DMS153 (cell line): Measurements from ENCODE around the gene LHX6.
A peak's percentile ranks its signal among the peaks of the same experiment; 100 is the strongest.

Source experiments
- DNase-seq: peaks from one replicate; lab custom pipeline; 2025; lab: John Stamatoyannopoulos, UW

Gene LHX6

DNA sequence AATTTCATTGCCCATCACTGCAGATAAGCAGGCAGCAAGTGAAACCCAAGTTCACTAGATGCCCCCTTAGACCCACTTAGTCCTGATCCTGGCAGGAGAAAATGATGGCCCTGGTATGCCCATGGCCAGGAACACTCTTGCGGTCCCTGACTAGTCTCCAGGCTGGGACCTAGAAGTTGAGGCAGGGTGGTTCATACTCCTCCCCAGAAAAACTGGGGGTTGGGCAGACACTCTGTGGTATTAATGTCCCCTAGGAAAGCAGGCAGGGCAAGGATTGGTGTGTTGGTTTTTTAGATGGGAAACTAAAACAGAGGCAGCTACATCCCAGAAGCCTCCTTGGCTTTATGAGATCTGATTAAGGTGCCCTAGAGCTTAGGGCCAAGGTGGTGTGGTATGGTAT lies 13.1 kb downstream of the LHX6 start:
- no peak for DNase-seq

DNA sequence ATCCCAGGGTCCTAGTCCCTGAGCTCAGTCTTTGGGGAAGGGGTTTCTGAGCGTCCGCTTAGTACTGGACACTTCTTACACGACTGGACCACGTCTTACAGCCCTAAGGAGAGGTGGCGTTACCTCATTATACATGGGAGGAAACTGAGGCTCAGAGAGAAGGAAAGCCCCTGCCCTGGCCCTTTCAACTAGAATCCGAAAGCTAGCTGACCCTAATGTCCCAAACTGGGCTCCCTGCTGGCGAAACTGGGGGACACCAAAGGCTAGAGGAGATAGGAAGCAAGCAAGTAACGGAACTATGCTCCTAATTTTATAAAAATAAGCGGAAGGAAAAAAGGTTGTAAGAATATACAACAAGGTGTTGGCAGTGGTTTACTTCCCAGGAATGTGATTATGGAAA lies 14.2 kb downstream of the LHX6 start:
- DNase-seq: no peak

DNA sequence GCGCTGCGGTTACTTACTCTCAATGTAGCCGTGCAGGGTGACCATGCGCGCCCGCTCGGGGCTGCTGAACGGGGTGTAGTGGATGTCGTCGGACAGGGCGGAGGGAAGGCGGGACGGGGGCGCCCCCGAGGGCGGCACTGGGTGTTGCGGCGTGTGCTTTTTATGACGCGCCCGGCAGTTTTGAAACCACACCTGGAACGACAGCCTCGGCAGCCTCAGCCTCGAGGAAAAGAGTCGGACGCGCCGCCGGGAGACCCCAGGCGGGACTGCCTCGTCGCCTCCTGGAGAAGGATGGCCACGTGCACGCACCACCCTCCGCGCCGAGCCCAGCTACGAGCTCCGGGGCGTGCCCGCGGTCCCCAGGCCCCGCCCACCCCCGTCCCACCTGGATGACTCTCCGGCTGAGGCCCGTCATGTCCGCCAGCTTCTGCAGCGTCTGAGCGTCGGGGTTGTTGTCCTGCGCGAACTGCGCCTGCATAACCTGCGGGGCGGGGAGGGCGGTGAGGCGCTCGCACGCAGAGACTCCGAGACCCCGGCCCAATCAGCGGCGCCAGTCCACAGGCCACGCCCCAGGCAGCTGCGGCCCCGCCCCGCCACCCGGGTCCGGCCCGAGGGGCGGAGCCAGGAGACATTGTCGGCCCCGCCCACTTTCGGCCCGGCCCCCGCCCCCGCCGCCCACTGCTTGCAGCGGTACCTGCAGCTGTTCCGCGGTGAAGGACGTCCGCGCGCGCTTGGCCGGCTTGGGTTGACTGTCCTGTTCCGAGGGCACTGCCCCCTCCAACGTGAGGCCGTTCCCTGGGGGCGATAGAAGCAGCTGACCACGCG lies 15.0 kb downstream of the LHX6 start:
- DNase-seq: peak; percentile 81

- DNase-seq: no peak
Measured at GRCh38 chr9:122213102-122213588, 15.6 kb downstream of the LHX6 start.

GRCh38 chr9:122212473-122213004 lies 16.2 kb downstream of the LHX6 start:
- DNase-seq: no peak

DNA sequence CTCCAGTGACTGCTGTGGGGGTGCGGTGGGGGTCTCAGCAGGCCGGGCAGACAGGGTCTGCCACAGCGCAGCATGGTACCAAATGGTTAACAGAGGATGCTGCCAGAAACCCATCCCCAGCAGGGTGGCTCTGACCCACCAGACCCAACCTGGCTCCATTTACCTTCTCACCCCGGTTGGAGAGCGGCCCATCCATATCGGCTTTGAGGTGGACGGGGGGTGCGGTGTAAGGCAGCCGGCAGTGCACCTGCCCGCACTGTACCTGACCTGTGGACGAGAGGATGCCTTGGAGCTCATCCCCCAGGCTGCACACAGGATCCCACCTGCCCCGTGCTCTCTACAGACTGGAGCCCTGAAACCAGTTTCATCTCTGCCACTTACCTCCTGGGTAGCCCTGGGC lies 19.3 kb downstream of the LHX6 start:
- DNase-seq: no peak

GRCh38 chr9:122207096-122207495 lies 21.7 kb downstream of the LHX6 start:
- DNase-seq: no peak

DNA sequence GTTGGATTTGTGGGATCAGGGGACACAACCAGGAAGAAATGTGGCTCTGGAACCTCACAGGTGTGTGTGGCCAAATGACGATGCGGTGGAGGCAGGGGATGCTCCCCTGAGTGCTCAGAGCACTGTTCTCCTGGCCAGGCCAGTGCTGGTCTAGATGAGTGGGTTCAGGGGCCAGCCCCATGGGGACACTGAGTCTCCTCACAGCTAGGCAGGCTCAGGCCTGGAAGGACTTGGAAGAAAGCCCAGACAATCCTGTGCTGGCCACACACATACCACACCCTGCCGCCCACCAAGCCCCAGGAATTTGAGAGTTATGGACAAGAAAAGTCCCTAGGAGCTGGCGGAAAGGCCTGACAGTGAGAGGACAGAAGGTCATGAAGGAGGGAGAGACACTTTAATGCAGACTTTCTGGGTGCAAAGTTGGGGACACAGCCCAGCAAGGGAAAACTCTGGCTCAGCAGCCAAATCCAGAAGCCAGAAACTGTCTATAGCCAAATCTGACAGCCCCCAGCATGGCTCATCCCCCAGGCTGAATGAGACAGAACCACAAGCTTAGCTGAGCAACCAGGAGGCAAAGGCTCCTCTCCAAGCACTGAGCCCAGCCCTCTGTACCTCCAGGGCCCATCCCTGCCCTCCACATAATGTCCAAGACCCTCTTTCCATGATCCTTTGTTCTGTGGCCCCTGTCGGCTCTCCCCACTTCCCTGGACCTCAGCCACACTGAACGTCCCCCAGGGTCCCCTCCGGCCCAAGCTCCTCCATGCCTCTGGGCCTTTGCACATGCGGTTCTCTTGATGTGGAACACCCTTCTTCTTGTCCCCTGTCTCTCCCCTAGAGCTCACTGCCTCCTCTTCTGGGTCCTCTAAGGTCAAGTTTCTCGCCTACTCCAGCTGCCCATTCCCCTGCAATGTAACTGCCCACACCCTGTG lies 22.4 kb downstream of the LHX6 start:
- DNase-seq: no peak

- DNase-seq: no peak
Measured at GRCh38 chr9:122205176-122205575, 23.6 kb downstream of the LHX6 start.

DNA sequence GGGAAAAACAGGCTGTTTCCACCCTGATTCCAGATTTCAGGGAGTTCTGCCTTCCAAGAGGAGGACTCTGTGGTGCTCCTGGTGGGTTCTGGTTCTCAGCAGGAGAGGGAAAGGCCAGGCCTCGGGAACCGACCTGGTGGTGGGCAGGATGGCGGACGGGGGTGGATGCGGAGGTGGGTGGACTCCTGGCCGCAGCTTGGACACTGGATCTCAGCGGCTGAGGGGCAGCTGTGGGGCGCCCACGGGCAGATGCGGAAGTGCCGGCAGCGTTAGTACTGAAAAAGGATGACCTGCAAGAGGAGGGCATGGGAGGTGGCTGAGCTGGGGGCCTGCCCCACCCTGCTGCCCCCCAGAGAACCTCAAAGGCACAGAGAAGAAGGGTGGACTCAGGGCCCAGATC lies 24.3 kb downstream of the LHX6 start:
- no peak for DNase-seq

DNA sequence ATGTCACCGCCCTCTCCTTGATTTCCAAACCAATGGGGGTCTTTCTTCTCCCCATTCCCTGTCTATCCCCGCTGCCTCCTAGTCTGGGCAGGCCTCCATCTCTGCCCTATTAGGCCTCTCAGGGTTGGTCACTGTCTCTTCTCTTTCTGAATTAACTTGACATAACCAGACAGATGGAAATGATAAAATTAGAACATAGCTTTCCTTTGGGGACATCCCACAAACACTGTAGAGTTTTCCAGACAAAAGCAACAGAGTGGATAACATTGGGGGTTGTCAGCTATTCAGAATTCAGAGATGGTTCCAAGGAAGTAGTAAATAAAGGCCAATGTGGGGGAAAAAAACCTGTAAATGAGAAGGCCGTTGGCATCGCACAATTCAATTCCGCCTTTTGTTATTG lies 24.7 kb downstream of the LHX6 start:
- no peak for DNase-seq

GRCh38 chr9:122202111-122202510 lies 26.6 kb downstream of the LHX6 start:
- no peak for DNase-seq

DNA sequence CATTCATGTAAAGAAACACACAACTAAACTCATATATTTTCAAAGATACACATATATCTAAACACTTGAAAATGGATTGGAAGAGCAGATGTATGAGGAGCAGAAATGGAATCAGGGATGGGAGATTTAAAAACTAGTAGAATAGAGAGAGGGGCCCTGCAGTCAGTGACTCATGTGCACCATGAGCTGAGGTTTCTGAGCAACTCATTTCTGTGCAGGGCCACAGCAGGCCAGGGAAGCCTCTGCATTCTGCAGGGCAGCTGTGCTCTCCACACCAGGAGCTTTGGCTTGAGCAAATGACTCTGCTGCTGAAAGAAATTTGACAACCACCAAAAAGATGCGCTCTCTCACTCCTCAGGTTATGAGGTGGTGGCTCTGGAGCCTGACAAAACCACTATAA lies 27.1 kb downstream of the LHX6 start:
- no peak for DNase-seq

DNA sequence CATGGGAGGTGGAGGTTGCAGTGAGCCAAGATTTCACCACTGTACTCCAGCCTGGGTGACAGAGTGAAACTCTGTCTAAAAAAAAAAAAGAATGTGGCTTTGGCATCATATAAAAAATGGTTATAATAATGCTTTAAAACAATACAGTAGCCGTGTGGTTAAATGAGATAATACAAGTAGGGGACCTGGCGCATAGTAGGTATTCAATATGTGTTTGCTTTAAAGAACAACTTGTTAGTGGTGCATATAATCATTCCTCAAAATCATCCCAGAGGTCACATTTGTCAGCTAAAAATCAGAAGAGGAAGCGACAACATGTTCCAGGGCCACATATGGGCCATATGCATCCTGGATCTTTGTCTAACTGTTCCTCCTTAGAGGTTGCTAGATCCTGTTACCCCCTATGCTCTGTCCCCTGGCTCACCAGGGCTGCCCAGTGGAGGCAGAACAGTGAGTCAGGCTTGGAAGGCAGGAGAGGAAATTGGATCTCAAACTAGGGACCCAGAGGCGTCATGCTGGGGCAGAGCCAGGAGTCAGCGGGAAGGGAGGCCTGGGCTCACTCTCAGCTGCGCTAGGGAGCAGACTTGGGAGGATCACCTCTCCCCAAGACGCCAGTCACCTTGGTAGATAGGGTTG lies 27.7 kb downstream of the LHX6 start:
- no peak for DNase-seq

DNA sequence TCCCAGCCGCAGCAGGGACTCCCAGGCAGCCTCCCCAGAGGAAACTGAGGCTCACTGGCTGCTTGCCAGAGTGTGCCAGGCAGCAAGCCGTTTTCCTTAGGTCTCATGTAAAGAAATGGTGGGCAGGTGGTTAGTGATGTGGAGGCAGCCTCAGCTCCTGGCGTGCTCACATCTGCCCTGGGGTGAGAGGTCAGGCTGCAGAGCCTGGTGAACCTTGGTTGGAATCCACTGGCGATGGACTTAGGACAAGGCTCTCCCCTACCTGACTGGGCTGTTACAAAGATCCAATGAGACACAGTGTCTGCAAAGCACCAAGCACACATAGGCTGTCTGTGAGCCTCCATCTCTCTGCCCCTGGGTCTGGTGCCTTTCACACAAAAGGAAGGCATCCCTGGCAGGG lies 30.9 kb downstream of the LHX6 start:
- DNase-seq: peak; percentile 37

DNA sequence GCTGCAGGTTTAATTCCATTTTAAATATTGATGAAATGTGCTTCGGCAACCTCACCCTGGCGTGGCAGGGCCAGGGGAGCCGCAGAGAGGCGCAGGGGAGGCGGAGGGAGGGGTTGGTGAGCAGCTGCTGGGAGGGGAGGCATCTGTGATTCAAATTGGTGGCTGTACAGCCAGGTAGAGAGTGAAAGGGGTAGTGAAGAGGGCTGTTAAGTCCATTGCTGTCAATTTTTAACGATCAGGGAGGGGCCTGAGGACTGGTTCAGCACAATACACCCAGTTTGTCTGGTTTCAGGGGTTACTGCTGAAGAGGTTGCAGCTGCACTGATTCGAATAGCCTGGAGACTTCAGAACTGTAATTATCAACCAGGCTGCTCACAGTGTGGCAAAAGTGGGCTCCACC lies 31.3 kb downstream of the LHX6 start:
- DNase-seq: peak; percentile 93

GRCh38 chr9:122195875-122196274 lies 32.9 kb downstream of the LHX6 start:
- DNase-seq: no peak

GRCh38 chr9:122193651-122194050 lies 35.1 kb downstream of the LHX6 start:
- DNase-seq: no peak

- DNase-seq: no peak
Measured at GRCh38 chr9:122192914-122193525, 35.7 kb downstream of the LHX6 start.

DNA sequence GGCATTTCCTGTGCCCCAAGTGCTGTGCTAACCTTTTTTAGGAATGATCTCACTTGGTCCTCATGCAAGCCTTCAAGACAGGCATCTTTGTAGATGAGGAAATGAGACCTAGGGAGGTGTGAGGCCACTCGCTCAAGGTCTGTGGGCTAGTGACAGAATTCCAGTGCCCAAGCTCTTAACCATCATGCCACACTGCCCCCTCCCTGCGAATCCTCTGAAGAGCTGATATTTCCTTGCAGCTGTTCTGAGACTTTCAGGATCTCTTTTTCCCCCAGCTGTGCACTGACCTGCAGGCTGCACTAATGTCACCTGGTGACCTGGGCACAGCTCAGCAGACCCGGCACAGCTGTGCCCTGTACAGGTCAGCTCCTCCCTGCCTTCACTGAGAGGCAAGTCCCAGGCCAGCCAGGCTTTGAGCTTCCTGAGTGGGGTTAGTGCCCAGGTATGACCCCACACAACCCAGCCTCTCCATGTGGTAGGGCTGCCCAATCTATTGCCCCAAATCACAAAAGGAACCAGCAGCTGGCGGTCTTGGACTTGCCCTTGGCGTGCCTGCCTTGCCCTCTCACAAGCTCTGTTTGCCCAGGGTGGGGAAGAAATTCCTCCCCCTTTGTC lies 36.4 kb downstream of the LHX6 start:
- no peak for DNase-seq

GRCh38 chr9:122191584-122191983 lies 37.2 kb downstream of the LHX6 start:
- no peak for DNase-seq
